ENCODE results near the gene ARHGAP30. TPM values are rescaled to one million over a fixed set of nuclear protein-coding genes. Genes with fewer than 3 reads are reported as not detected.

Gene ARHGAP30
- total and polyA plus RNA-seq, 2 donors = 40.8 to 65.7 TPM

- no peak overlapping the region for H3K27ac ChIP-seq (ENCODE audit: low read depth in 1 of 2, low read length in 1 of 2)
- peaks cover 0 to 5% of the 10 kb centered on the region in 2 donors for H3K4me1 ChIP-seq (ENCODE audit: control insufficient read depth in 2 of 2, insufficient read depth in 2 of 2, low read length in 2 of 2)
- no peaks in the 10 kb centered on the region for H3K9me3 ChIP-seq (ENCODE audit: control insufficient read depth in 2 of 2, insufficient read depth in 1 of 2, low read length in 1 of 2)
- WGBS = over 99% methylated on average over 2 of the region's 2 CpGs
- DNase-seq (ENCODE audit: low read depth in 6 of 9, low spot score in 9 of 9) = no peak
- no peaks in the 10 kb centered on the region for H3K36me3 ChIP-seq (ENCODE audit: control insufficient read depth in 2 of 2, insufficient read depth in 2 of 2, low read length in 1 of 2)
- no peak overlapping the region for H3K4me3 ChIP-seq (ENCODE audit: low read length in 2 of 2)
- H3K27me3 ChIP-seq (ENCODE audit: control insufficient read depth in 2 of 2, insufficient read depth in 1 of 2, low read length in 1 of 2) = no peaks in the 10 kb centered on the region
These were observed 62.3 kb downstream of the ARHGAP30 start for GRCh38 chr1:161007369-161007768.

- no peaks in the 10 kb centered on the region for H3K27me3 ChIP-seq (ENCODE audit: control insufficient read depth in 2 of 2, insufficient read depth in 1 of 2, low read length in 1 of 2)
- no peak for DNase-seq (ENCODE audit: low read depth in 6 of 9, low spot score in 9 of 9)
- H3K4me1 ChIP-seq (ENCODE audit: control insufficient read depth in 2 of 2, insufficient read depth in 2 of 2, low read length in 2 of 2) = no peaks in the 10 kb centered on the region
- WGBS = 98% methylated on average over 8 of the region's 8 CpGs
- no peak overlapping the region for H3K4me3 ChIP-seq (ENCODE audit: low read length in 2 of 2)
- peaks cover 0 to 2% of the 10 kb centered on the region in 2 donors for H3K36me3 ChIP-seq (ENCODE audit: control insufficient read depth in 2 of 2, insufficient read depth in 2 of 2, low read length in 1 of 2)
- H3K27ac ChIP-seq (ENCODE audit: low read depth in 1 of 2, low read length in 1 of 2) = no peak overlapping the region
- H3K9me3 ChIP-seq (ENCODE audit: control insufficient read depth in 2 of 2, insufficient read depth in 1 of 2, low read length in 1 of 2) = no peaks in the 10 kb centered on the region
These were observed 63.1 kb downstream of the ARHGAP30 start for GRCh38 chr1:161006563-161006962.

- 94% methylated on average over 5 of the region's 5 CpGs for WGBS
- Histone ChIP-seq H3K4me1 (ENCODE audit: control insufficient read depth in 2 of 2, insufficient read depth in 2 of 2, low read length in 2 of 2) (no peaks in the 10 kb centered on the region), H3K36me3 (ENCODE audit: control insufficient read depth in 2 of 2, insufficient read depth in 2 of 2, low read length in 1 of 2) (peaks cover 29 to 30% of the 10 kb centered on the region in 2 donors), H3K9me3 (ENCODE audit: control insufficient read depth in 2 of 2, insufficient read depth in 1 of 2, low read length in 1 of 2) (no peaks in the 10 kb centered on the region), H3K4me3 (ENCODE audit: low read length in 2 of 2) (no peak overlapping the region), H3K27ac (ENCODE audit: low read depth in 1 of 2, low read length in 1 of 2) (no peak overlapping the region), H3K27me3 (ENCODE audit: control insufficient read depth in 2 of 2, insufficient read depth in 1 of 2, low read length in 1 of 2) (no peaks in the 10 kb centered on the region)
- DNase-seq (ENCODE audit: low read depth in 6 of 9, low spot score in 9 of 9) = no peak
These were observed 68.2 kb downstream of the ARHGAP30 start for GRCh38 chr1:161001525-161001924.

GRCh38 chr1:161000736-161001480 lies 68.8 kb downstream of the ARHGAP30 start:
- H3K27ac ChIP-seq (ENCODE audit: low read depth in 1 of 2, low read length in 1 of 2) = no peak overlapping the region
- H3K36me3 ChIP-seq (ENCODE audit: control insufficient read depth in 2 of 2, insufficient read depth in 2 of 2, low read length in 1 of 2) = peaks cover 29 to 30% of the 10 kb centered on the region in 2 donors
- no peak for DNase-seq (ENCODE audit: low read depth in 6 of 9, low spot score in 9 of 9)

GRCh38 chr1:160999376-160999775 lies 70.3 kb downstream of the ARHGAP30 start:
- Histone ChIP-seq H3K4me3 (ENCODE audit: low read length in 2 of 2) (no peak overlapping the region), H3K36me3 (ENCODE audit: control insufficient read depth in 2 of 2, insufficient read depth in 2 of 2, low read length in 1 of 2) (peaks cover 29 to 30% of the 10 kb centered on the region in 2 donors), H3K9me3 (ENCODE audit: control insufficient read depth in 2 of 2, insufficient read depth in 1 of 2, low read length in 1 of 2) (no peaks in the 10 kb centered on the region), H3K4me1 (ENCODE audit: control insufficient read depth in 2 of 2, insufficient read depth in 2 of 2, low read length in 2 of 2) (no peaks in the 10 kb centered on the region), H3K27ac (ENCODE audit: low read depth in 1 of 2, low read length in 1 of 2) (no peak overlapping the region), H3K27me3 (ENCODE audit: control insufficient read depth in 2 of 2, insufficient read depth in 1 of 2, low read length in 1 of 2) (no peaks in the 10 kb centered on the region)
- 96% methylated on average over 5 of the region's 5 CpGs for WGBS
- DNase-seq (ENCODE audit: low read depth in 6 of 9, low spot score in 9 of 9) = no peak

More at GRCh38 chr1:161000736-161001480, 68.8 kb downstream of the ARHGAP30 start:
- Histone ChIP-seq H3K4me3 (ENCODE audit: low read length in 2 of 2) (no peak overlapping the region), H3K27me3 (ENCODE audit: control insufficient read depth in 2 of 2, insufficient read depth in 1 of 2, low read length in 1 of 2) (no peaks in the 10 kb centered on the region), H3K4me1 (ENCODE audit: control insufficient read depth in 2 of 2, insufficient read depth in 2 of 2, low read length in 2 of 2) (no peaks in the 10 kb centered on the region), H3K9me3 (ENCODE audit: control insufficient read depth in 2 of 2, insufficient read depth in 1 of 2, low read length in 1 of 2) (no peaks in the 10 kb centered on the region)
- 94% methylated on average over 11 of the region's 11 CpGs for WGBS

- Histone ChIP-seq H3K36me3 (ENCODE audit: control insufficient read depth in 2 of 2, insufficient read depth in 2 of 2, low read length in 1 of 2) (peaks cover 29 to 30% of the 10 kb centered on the region in 2 donors), H3K9me3 (ENCODE audit: control insufficient read depth in 2 of 2, insufficient read depth in 1 of 2, low read length in 1 of 2) (no peaks in the 10 kb centered on the region), H3K4me1 (ENCODE audit: control insufficient read depth in 2 of 2, insufficient read depth in 2 of 2, low read length in 2 of 2) (no peaks in the 10 kb centered on the region), H3K27ac (ENCODE audit: low read depth in 1 of 2, low read length in 1 of 2) (peak overlapping the region in 1 of 2 donors; percentile 36), H3K27me3 (ENCODE audit: control insufficient read depth in 2 of 2, insufficient read depth in 1 of 2, low read length in 1 of 2) (no peaks in the 10 kb centered on the region), H3K4me3 (ENCODE audit: low read length in 2 of 2) (no peak overlapping the region)
- WGBS = 95% methylated on average over 1 of the region's 1 CpG
- DNase-seq (ENCODE audit: low read depth in 6 of 9, low spot score in 9 of 9) = peak in 4 of 9 donors; percentile 36 to 72 (median 48)
These were observed 72.2 kb downstream of the ARHGAP30 start for GRCh38 chr1:160997323-160998038.

Other genes with a start within 250 kb of the ARHGAP30 start
- gene CD244, start 207.0 kb downstream of the ARHGAP30 start, total RNA-seq = 10.3 TPM
- gene CD244, start 207.0 kb downstream of the ARHGAP30 start, polyA plus RNA-seq = 2.4 TPM
- gene ITLN1, start 184.7 kb downstream of the ARHGAP30 start, total RNA-seq = 2.1 TPM
- 8.7 TPM for gene ITLN1, start 184.7 kb downstream of the ARHGAP30 start, polyA plus RNA-seq
- gene ITLN2, start 115.1 kb downstream of the ARHGAP30 start, total RNA-seq = 0.38 TPM
- gene ITLN2, start 115.1 kb downstream of the ARHGAP30 start, polyA plus RNA-seq = 2.1 TPM
- gene F11R, start 48.7 kb downstream of the ARHGAP30 start, total RNA-seq = 28.3 TPM
- 43.0 TPM for gene F11R, start 48.7 kb downstream of the ARHGAP30 start, polyA plus RNA-seq
- 73.0 TPM for gene TSTD1, start 30.9 kb downstream of the ARHGAP30 start, total RNA-seq
- 149 TPM for gene TSTD1, start 30.9 kb downstream of the ARHGAP30 start, polyA plus RNA-seq
- gene USF1, start 23.9 kb downstream of the ARHGAP30 start, total RNA-seq = 81.8 TPM
- 148 TPM for gene USF1, start 23.9 kb downstream of the ARHGAP30 start, polyA plus RNA-seq
- gene NECTIN4, start 19.7 kb upstream of the ARHGAP30 start, total RNA-seq = 0.66 TPM
- gene NECTIN4, start 19.7 kb upstream of the ARHGAP30 start, polyA plus RNA-seq = 4.7 TPM
- 1.9 TPM for gene KLHDC9, start 28.5 kb upstream of the ARHGAP30 start, total RNA-seq
- gene KLHDC9, start 28.5 kb upstream of the ARHGAP30 start, polyA plus RNA-seq = 4.7 TPM
- 48.2 TPM for gene PFDN2, start 48.1 kb upstream of the ARHGAP30 start, total RNA-seq
- 152 TPM for gene PFDN2, start 48.1 kb upstream of the ARHGAP30 start, polyA plus RNA-seq
- gene NIT1, start 48.2 kb upstream of the ARHGAP30 start, total RNA-seq = 28.0 TPM
- 61.4 TPM for gene NIT1, start 48.2 kb upstream of the ARHGAP30 start, polyA plus RNA-seq
- 14.7 TPM for gene DEDD, start 62.8 kb upstream of the ARHGAP30 start, total RNA-seq
- gene DEDD, start 62.8 kb upstream of the ARHGAP30 start, polyA plus RNA-seq = 24.8 TPM
- gene UFC1, start 84.1 kb upstream of the ARHGAP30 start, total RNA-seq = 93.5 TPM
- gene UFC1, start 84.1 kb upstream of the ARHGAP30 start, polyA plus RNA-seq = 118 TPM
- gene USP21, start 89.6 kb upstream of the ARHGAP30 start, total RNA-seq = 10.0 TPM
- 23.4 TPM for gene USP21, start 89.6 kb upstream of the ARHGAP30 start, polyA plus RNA-seq
- 19.9 TPM for gene PPOX, start 96.5 kb upstream of the ARHGAP30 start, total RNA-seq
- 50.4 TPM for gene PPOX, start 96.5 kb upstream of the ARHGAP30 start, polyA plus RNA-seq
- gene B4GALT3, start 107.6 kb upstream of the ARHGAP30 start, total RNA-seq = 14.3 TPM
- 32.0 TPM for gene B4GALT3, start 107.6 kb upstream of the ARHGAP30 start, polyA plus RNA-seq
- 0.61 TPM for gene ADAMTS4, start 129.2 kb upstream of the ARHGAP30 start, total RNA-seq
- 3.0 TPM for gene ADAMTS4, start 129.2 kb upstream of the ARHGAP30 start, polyA plus RNA-seq
- 67.7 TPM for gene NDUFS2, start 132.5 kb upstream of the ARHGAP30 start, total RNA-seq
- 39.9 TPM for gene NDUFS2, start 132.5 kb upstream of the ARHGAP30 start, polyA plus RNA-seq
- gene FCER1G, start 145.4 kb upstream of the ARHGAP30 start, total RNA-seq = 24.0 TPM
- gene FCER1G, start 145.4 kb upstream of the ARHGAP30 start, polyA plus RNA-seq = 262 TPM
- gene APOA2, start 153.7 kb upstream of the ARHGAP30 start, total RNA-seq = 1.7 TPM
- gene APOA2, start 153.7 kb upstream of the ARHGAP30 start, polyA plus RNA-seq = 4.9 TPM
- gene TOMM40L, start 156.2 kb upstream of the ARHGAP30 start, total RNA-seq = 9.6 TPM
- 9.1 TPM for gene TOMM40L, start 156.2 kb upstream of the ARHGAP30 start, polyA plus RNA-seq
- gene NR1I3, start 168.3 kb upstream of the ARHGAP30 start, total RNA-seq = not detected
- gene NR1I3, start 168.3 kb upstream of the ARHGAP30 start, polyA plus RNA-seq = 0.14 TPM
- 2.4 TPM for gene PCP4L1, start 188.9 kb upstream of the ARHGAP30 start, total RNA-seq
- 8.9 TPM for gene PCP4L1, start 188.9 kb upstream of the ARHGAP30 start, polyA plus RNA-seq
- 3.6 TPM for gene MPZ, start 240.1 kb upstream of the ARHGAP30 start, total RNA-seq
- 4.5 TPM for gene MPZ, start 240.1 kb upstream of the ARHGAP30 start, polyA plus RNA-seq
- 19.8 TPM for gene SDHC, start 244.5 kb upstream of the ARHGAP30 start, total RNA-seq
- gene SDHC, start 244.5 kb upstream of the ARHGAP30 start, polyA plus RNA-seq = 93.5 TPM

All from thymus (tissue), 11 donors.